BJ (cell line): Measurements from ENCODE around the gene UGT2B15. TPM values are rescaled to one million over a fixed set of nuclear protein-coding genes. Genes with fewer than 3 reads are reported as not detected.
"Not testable (repeated sequence)": the region's sequence is repeated elsewhere in the genome, so short reads cannot be mapped to it uniquely, and the experiment has no call there.

ENCODE experiments used
- CTCF ChIA-PET: fragments of 350-600 bp; formaldehyde crosslinking; extraction: SDS; loops from one replicate; lab custom pipeline; 2021; ENCODE audit warnings: antibody characterized with exemption, inconsistent platforms; lab: Yijun Ruan, JAX
- POLR2A ChIA-PET: fragments of 300-600 bp; sonication (Branson Sonifier 250); formaldehyde crosslinking; extraction: SDS; loops from one replicate; lab custom pipeline; 2021; ENCODE audit warnings: antibody characterized with exemption; lab: Charles Lee
- DNase-seq: peaks from one replicate; pipeline ENCODE4 v3.0.0-alpha.2; 2011; ENCODE audit warnings: low read depth
- H3K27me3 ChIP-seq: 2 replicates; pipeline ENCODE4 v1.6.0; 2011; ENCODE audit warnings: low read length; ENCODE audit not compliant: control insufficient read depth, insufficient read depth
- H3K36me3 ChIP-seq: 2 replicates; pipeline ENCODE4 v1.5.1; 2011; ENCODE audit warnings: low read length; ENCODE audit not compliant: control insufficient read depth, insufficient read depth
- H3K4me3 ChIP-seq: 2 replicates; pipeline ENCODE4 v1.5.1; 2011; ENCODE audit warnings: low read depth, mild to moderate bottlenecking, control low read depth, low read length
- CTCF ChIP-seq: IDR thresholded peaks from 2 replicates; pipeline ENCODE4 v1.5.1; 2011; ENCODE audit warnings: low read depth, mild to moderate bottlenecking, control low read depth, inconsistent platforms, low read length, moderate library complexity; ENCODE audit not compliant: insufficient read depth
- polyA plus RNA-seq: library from polyadenylated mRNA; depleted of rRNA; stranded (reverse); fragments of >200 nt; gene quantifications from 2 replicates; pipeline ENCODE4 v1.2.3, GENCODE V29; 2011

Gene UGT2B15
- polyA plus RNA-seq, 1 experiment, result not detected

GRCh38 chr4:68708566-68708965 is 38.1 kb upstream of the UGT2B15 start:
- Histone ChIP-seq H3K4me3 (no peak overlapping the region), H3K36me3 (no peaks in the 10 kb centered on the region), H3K27me3 (no peaks in the 10 kb centered on the region)
- POLR2A ChIA-PET, result no interaction called here
- CTCF ChIA-PET, result no interaction called here
- DNase-seq, result no peak
- TF ChIP-seq CTCF, result no peak

- H3K36me3 ChIP-seq, DNase-seq, H3K27me3 ChIP-seq, H3K4me3 ChIP-seq, CTCF ChIA-PET: not testable (repeated sequence)
- POLR2A ChIA-PET, result interaction anchor here (0.6 kb wide), 1 partner anchor 62 kb away, joined by 3 read pairs; no protein-coding TSS in a partner anchor
Observed at GRCh38 chr4:68703168-68703567, 32.7 kb upstream of the UGT2B15 start.

GRCh38 chr4:68700152-68700551 is 29.7 kb upstream of the UGT2B15 start:
- POLR2A ChIA-PET, result no interaction called here
- H3K36me3 ChIP-seq, result no peaks in the 10 kb centered on the region

GRCh38 chr4:68693325-68694075 is 23.0 kb upstream of the UGT2B15 start:
- no peak for TF ChIP-seq CTCF
- no peak for DNase-seq
- Histone ChIP-seq H3K4me3 (no peak overlapping the region), H3K36me3 (no peaks in the 10 kb centered on the region), H3K27me3 (no peaks in the 10 kb centered on the region)
- ChIA-PET CTCF (no interaction called here), POLR2A (no interaction called here)

More at GRCh38 chr4:68700152-68700551, 29.7 kb upstream of the UGT2B15 start:
- H3K4me3 ChIP-seq, result no peak overlapping the region
- CTCF ChIA-PET, result no interaction called here
- H3K27me3 ChIP-seq, result no peaks in the 10 kb centered on the region
- TF ChIP-seq CTCF, result no peak
- DNase-seq, result no peak

GRCh38 chr4:68691186-68691585 is 20.7 kb upstream of the UGT2B15 start:
- DNase-seq, result no peak
- Histone ChIP-seq H3K27me3 (no peaks in the 10 kb centered on the region), H3K4me3 (no peak overlapping the region), H3K36me3 (no peaks in the 10 kb centered on the region)
- POLR2A ChIA-PET, result no interaction called here
- CTCF ChIA-PET, result no interaction called here
- no peak for TF ChIP-seq CTCF

- TF ChIP-seq CTCF, result no peak
Observed at GRCh38 chr4:68683034-68683433, 12.6 kb upstream of the UGT2B15 start.

GRCh38 chr4:68681298-68681697 is 10.8 kb upstream of the UGT2B15 start:
- DNase-seq, H3K4me3 ChIP-seq, H3K27me3 ChIP-seq, H3K36me3 ChIP-seq, CTCF ChIA-PET, POLR2A ChIA-PET: not testable (repeated sequence)

More at GRCh38 chr4:68683034-68683433, 12.6 kb upstream of the UGT2B15 start:
- no peak overlapping the region for H3K4me3 ChIP-seq
- ChIA-PET CTCF (no interaction called here), POLR2A (no interaction called here)
- H3K27me3 ChIP-seq, result no peaks in the 10 kb centered on the region
- DNase-seq, result no peak
- H3K36me3 ChIP-seq, result no peaks in the 10 kb centered on the region
